Stimulated activated CD4-positive, alpha-beta T cell treated with anti-CD3 and anti-CD28 coated beads, Interleukin-1b, Interleukin-23, amount 100 ng/mL, for 24 hours (primary cell): ENCODE results near the gene GRK3.

Experiments
- DNase-seq, 4 experiments: peaks; one replicate each; pipeline ENCODE4 v3.0.0-alpha.2; 2020; ENCODE audit warnings: low read depth in 4 of 4, low spot score in 1 of 4

Gene GRK3

DNA sequence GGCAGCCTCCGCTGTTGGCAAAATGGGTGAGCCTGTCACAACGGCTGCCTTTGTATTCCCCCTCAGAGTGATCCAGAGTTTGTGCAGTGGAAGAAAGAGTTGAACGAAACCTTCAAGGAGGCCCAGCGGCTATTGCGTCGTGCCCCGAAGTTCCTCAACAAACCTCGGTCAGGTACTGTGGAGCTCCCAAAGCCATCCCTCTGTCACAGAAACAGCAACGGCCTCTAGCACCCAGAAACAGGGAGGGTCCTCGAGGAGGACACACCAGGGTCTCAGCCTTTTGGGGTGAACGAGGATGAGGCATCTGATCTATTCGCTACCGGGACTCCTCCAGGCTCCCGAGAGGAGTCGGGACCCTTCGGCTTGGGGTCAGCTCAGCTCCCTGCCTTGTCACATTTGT, 157.7 kb downstream of the GRK3 start:
- DNase-seq: no peak

DNA sequence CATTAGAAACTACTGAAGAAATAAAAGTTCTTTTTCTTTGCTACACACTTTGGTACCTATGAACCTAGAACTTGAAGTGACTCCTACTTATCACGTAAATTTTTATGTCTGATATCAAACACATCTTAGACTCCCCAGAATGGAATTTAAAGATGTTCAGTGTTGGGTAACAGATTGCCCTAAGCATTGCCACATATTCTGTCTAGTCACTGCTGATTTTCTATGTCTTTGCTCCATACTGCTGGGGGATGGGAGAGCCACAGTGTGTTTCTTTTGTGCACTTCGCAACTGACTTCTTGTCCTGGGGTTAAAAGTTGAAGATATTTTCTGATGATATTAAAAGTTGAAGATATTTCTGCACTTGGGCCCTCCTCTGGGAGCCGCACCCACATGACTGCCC, 158.2 kb downstream of the GRK3 start:
- no peak for DNase-seq

DNA sequence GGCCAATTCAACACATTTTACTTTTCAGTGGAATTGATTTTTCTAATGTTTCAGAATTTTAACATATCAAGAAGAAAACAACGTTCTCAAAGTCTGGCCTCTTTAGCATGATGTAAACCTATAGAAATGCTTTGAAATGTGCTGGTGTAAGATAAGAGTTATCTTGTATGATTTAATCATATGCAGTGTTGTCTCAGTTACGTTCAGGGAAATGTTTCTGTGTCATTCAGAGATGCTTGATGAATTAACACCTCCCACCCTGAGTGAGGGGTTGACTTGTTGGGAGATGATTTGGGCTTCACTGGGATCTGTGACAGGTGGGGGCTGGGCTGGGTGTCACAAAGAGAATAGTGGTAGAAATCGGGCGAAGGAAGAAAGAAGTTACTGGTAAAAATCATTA, 161.8 kb downstream of the GRK3 start:
- DNase-seq: no peak

DNA sequence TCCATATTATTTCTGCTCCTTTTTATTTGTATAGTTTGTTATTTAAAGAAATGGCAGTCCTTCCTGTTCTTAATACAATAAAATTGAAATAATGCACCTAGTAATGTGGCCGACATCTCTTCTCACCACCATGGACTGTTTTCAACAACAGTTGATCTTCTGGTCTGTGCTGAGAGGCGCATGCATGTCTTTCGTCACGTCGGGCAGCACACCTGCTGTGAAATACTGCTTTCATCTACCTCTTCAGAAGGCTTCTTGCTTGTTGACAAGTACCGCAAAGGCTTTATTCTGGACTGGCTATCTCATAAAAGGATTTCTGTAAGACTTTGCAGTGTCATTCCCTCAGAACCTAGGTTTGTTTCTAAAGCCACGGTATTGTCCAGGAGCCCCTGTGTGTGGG, 163.6 kb downstream of the GRK3 start:
- no peak for DNase-seq

DNA sequence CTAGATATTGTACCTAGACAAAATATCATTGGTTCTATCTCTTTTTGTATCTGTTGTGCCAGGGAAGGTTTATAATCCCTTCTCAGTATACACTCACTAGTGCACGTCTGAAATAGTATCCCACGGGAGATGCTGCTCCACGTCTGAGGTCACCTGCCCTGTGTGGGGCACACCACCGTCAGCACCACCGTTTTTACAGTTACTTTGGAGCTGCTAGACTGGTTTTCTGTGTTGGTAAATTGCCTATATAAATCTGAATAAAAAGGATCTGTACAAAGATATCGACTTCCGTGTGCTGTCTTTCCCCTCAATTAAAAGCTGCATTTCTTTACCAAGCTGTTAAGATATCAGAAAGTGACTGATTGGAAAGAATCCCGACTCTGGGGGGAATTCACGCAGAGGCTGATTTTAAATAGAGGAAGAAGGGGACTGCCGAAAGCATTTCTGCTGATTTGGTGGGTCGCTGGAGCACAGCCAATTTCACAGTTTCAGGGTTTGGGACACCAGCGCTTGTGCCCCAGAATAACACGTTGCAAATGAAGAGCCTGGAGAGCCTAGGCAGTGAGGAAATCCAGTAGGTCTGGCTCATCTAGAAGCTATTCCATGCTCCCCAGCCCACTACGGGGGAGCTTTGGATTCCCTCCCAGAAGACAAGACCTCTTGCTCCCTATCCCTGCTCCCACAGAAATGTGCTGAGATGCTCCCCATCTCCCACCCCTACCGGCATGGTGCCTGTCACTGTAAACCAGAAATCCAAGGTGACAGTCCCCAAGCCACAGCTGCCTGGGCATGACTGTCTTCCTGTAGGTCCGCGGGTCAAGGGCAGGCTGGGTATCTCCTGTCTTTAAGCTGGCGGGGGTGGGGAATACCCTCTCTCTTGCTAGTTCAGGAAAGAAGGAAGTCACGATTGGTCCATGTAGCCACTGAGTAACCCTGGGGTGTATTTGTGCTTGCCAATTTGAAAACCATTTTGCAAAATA, 164.8 kb downstream of the GRK3 start:
- DNase-seq: no peak

DNA sequence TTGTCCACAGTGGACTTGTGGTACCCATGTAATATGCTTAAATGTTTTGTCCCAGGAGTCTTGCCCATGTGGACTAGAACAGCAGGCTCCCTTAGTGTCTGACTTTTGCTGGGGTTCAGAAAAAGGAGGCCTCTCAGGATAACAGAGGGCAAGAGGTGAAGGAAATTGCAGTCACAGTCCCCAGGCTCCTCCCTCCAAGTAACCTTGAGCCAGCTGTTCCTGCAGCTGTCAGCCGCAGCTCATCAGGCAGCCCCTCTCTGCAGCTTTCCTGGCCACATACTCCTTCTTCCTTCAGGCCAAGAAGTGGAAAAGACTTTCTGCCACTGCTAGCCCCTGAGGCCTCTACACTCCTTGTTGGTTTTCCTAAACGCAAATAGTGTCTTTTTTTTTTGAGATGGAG, 171.2 kb downstream of the GRK3 start:
- DNase-seq: no peak

DNA sequence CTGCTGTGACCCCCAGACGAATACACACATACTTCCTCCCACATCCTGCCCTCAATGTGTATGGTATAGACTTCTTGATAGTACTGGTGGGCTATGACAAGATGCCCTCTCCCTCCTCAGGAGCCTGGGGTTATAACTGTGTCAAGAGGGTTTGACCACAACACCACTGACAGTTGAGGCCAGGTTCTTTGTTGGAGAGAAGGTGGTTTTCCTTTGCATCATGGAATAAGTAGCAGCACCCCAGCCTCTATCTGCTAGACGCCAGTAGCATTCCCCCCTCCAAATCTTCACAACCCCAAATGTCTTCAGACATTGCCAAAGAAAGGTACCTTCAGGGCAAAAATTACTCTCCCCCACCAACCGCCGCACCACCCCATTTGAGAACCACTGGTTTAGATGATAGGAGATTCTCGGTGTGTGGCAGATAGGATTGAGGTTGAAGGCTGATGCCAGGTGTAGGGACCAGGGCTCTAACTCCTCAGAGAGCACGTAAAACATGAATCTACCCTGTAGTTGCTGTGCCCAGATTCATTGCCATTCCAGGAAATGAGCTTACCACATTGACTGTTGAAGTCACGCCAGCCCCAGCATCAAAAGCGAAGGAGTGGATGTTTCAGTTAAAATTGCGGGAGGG, 172.0 kb downstream of the GRK3 start:
- peak in 1 of 4 experiments; percentile 26 for DNase-seq

DNA sequence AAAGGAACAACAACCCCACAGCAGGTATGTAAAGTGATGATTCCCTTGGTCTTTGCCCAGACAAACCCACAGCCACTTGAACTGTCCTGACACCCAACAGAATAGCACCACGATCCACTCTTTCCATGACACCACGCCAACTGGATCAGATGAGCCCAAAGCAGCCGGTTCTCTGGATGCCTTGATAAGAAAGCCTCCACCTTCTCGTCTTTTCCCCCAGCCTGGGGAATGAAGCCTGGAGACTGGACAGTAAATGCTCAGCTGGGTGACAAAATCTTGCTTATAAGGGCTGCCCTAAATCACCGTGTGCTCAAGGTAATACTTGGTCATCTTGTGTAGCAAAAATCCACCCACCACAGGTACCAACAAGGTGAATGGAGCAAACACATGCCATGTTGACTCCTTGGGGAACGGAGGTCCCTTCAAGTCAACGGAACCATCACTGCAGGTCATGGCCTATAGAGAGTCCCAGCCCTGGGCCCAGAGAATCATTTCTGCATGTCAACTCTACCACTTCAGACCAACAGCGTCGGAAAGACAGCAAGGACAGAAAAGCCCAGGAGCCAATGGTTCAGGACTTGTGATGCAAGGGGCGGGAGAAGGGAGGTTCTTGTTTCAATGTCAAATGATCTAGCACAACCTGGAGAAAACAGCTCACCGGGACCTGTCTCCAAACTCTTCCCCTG, 175.3 kb downstream of the GRK3 start:
- no peak for DNase-seq

DNA sequence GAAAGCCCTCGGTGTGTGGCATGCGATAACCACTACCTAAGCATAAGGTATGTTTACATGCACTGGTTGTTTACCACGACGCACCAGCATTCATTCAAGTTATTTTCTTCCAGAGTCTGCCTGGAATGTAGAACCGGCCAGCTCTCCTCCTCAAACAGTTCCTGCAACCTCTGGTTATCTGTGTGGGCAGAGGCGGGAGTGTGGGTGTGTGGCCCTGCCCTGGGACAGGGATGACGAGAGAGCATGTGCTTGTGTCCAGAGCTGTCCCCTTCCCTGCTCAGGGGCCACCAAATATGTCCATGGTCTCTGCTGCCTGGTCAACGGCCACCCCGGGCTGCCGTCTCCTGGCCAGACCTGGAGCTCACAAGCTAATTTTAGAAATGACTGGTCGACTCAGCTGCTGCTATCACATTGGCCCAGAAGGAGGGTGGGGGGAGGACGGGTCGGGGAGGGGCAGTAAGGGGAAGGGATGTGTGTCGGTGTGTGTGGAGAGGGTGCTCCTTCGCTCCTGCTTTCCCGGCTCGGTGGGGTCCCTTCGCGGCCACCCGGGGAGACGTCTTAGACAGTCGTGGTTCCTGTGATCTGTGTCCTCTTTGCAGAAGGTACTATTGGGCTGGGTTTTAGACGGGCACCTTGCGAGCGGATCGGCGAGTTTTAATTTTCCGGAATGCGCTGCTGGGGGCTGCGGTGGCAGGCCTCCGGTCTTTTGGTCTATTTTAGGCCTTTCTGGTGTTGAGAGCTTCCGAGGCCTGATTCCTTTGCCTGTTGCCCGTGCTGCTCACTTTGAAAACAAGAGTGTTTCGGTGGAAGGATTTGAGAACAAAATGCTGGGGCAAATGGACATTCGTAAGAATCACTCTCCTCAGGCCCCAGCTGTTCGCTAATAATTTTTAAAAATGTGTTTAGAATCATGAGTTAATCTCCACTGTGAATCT, 177.5 kb downstream of the GRK3 start, which contains the start of gene MYO18B:
TSS of gene MYO18B (plus strand) at position 497 of the 935 bp plus-strand sequence. CDS start 18,905 bp downstream, outside the sequence.
- no peak for DNase-seq

DNA sequence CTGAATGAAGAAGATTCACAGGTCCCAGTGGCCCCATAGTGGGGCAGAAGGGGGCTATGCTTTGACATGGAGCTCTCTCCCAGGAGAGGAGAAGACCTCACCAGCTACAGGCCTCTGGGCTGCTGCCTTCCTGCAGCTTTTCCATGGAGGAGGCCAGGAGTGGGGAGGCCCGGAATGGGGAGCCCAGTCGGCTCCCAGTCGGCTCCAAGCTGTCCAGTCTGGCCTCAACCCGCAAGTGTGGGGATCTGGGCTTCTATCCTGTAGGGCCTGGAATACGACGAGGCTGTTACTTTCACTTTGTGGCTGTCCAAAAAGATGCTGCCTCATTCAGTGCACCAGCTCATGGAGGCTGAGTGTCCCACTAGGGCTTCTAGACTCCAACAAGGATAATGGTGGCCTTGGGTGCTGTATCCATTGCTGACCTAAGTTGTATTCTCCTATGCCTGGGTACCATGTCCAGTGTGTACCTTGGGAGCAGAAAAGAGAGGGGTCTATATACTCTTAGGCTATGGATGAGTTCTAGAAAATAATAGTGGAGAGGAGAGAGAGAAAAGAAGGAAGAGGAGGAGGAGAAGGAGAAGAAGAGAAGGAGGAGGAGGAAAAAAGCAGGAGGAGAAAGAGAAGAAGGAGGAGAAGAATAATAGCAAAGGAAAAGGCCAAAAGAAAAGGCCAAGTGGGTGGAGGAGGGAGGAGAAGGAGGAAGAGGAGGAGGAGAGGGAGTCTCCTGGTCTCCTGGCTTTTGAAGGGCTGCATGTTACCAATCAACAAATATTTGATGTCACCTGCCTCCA, 178.6 kb downstream of the GRK3 start:
- DNase-seq: no peak

DNA sequence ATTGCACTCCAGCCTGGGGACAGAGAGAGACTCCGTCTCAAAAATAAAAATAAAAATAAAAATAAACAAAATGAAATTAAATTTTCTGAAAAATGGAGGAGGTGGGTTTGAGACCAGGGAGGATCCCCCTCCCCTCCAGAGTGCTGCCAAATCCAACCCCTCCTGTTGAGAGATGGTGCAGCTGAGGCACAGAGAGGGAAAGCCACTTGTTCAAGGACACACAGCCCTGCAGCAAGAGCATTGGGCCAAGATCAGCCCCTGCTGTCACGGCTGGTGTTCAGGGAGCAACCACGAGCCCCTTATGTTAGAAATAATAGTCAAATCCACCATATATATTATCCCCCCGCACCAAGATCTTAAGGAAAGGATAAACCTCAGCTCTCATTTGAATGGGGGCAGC, 180.2 kb downstream of the GRK3 start:
- no peak for DNase-seq

DNA sequence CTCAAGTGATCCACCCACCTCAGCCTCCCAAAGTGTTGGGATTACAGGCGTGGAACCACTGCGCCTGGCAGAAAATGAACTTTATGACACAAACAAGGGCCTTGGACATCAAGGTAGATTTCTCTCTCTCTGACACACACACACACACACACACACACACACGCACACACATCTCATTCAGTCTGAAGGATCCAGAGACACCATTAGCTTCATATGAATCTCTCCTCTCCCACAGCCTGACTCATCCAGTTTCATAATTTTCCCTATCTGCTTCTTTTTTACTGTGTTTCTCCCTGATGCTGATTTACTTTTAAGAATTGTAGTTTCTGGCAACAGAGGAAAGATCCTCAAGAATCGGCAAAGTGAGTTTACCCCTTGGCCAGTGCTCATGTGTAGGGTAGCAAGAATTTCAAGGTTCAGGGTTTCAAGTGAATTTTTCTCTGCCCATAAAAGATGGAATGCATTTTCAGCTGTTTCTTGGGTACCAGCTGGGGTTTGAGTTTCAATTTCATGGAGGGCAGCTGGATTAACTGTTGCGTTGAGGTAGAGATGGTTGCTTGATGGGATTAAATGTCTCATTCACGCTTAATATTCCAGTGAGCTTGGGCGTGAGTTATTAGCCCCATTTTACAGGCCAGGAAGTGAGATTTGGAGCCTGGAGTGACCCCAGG, 181.0 kb downstream of the GRK3 start:
- DNase-seq: no peak

DNA sequence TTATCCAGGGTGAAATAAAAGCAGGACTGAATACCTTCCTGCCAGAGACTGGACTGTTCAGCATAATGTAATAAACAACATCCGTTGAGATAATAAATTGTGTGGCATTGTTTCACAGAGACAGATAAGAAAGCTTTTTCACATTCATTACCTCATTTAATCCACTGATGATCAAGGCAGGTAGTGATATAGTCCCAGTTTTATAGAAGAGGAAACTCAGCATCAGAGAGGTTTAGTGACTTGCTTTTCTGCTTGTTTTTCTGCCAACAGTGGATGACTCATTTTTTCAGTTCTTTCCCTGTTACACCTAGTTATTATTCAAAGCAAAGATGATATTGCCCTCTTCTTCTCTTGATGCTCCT, 181.5 kb downstream of the GRK3 start:
- DNase-seq: no peak

DNA sequence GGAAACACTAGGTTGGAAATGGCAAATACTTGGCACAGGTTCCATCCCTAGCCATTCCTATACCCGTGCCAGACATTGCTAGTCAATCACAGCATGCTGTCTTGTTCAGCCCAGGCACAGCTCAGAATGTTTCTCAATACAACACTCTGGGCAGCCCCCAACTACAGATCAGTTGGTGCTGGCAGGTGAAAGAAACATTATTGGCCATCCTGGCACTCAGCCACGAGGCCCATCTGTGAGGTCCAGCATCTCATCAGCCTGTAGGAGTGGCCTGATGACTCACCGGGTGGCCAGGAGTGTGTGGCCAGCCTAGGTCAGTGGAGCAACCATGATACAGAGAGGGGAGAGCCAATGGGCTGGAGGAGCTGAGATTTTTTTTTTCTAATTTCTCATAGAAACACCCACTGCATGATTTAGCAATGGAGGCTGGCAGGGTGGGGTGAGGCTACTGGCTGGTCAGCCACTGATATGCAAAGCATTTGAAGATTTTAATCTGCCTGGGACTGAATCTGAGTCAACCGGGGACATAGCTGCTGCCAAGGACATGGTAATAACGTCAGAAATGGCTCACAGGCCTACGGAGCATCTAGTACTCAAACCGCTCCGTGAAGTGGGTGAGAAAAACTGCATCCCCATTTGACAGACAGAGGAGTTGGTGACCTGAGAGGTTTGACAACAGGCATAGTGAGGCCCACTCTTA, 182.9 kb downstream of the GRK3 start:
- no peak for DNase-seq

DNA sequence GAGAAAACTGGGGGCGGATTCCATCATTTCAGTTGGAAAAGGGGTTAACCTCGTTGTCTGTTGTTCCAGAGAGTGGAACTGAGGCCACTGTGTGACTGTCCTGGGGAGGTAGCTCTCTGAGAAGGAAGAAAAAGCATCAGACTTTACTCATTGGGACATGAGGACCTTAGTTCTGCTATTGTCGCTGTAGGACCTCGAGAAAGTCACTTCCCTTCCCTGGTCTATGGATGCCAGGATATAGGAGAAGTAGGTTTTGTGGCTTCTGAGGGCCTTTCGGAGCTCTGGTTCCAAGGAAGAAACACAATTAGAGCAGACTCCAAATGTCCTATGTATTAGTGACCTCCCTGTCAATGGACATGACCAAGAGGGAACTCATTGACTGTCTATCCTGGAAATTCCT, 183.7 kb downstream of the GRK3 start:
- no peak for DNase-seq

DNA sequence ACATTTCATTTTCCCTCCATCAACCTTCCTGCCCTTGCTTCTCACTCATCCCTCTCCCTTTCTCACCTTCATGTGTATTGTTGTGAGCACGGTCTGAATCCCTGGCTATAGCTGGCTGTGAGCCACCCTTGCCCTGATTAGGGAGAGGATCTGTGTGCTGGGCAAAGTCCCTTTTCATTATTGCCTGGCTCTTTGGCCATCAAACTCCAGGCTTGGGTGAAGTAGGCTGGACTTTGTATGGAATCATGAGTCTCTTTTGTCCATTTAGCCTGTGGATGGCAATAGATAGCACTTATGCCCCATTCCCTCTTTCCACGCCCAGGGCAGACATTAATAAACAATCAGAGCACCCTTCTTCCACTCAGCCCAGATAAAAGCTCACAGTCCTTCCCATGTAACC, 184.2 kb downstream of the GRK3 start:
- no peak for DNase-seq

DNA sequence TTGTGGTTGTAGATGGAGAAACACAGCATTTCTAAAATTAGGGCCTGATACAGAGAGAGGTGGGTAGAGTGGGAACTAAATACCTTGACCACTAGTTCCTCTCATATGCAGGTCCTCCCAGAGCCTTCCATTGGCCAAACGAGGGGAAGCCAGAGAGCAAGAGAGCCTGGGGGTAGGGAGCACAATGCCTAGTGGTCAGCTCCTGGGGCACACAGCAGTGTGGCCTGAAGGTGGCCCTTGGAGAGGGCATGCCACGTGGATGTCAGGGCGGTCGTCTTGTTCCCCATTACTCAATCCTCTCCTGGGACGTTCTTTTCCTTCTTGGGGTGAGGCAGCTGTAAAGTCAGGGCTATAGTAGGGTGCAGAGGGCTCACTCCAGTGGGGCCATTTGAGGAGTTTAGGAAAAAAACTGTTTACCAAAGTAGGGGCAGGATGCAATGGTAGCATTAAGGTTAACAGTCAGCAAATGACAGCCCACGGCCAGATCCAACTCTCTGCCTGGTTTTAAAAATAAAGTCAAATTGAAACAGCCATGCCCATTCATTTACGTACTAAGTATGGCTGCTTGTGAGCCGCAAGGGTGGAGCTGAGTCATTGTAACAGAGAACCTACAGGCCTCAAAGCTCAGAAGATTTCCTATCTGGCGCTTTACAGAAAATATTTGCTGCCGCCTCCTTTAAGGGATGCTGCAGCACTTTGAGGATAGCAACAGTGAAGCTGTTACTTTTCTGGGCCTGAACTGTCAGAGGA, 185.1 kb downstream of the GRK3 start:
- peak in 1 of 4 experiments; percentile 36 for DNase-seq

DNA sequence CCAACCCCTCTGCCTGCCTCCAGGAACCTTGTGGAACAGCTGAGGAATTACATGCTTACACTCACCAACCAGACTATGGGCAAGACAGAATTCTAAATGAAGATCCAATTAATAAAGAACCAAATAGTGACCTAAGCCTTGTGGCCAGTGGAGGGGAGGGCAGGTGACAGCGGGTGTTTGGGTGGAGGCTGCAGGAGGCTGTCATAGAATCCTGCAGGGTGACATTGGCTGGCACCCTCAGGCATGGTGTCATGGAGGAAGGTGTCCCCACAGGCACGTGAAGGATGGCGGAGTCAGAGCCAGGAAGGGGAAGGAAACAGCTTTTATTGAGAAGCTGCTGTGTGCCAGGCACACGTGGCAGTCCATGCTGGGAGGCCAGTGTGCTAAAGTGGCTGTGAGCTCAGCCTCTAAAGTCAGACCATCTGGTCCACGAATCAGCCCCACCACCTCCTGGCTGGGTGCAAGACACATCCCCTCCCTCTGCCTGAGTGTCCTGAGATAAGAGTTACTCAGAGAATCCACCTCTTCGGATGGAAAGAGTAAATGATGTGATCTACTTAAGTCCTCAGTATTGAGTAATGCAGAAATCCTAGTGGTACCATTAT, 186.2 kb downstream of the GRK3 start:
- no peak for DNase-seq
